Hepatocyte (in vitro differentiated cells): Measurements from ENCODE around the gene EIPR1. TPM values are rescaled to one million over a fixed set of nuclear protein-coding genes. Genes with fewer than 3 reads are reported as not detected.

Experiments
- DNase-seq: peaks from one replicate; pipeline ENCODE4 v3.0.0-alpha.2; 2016; ENCODE audit warnings: low spot score
- H2AFZ ChIP-seq: fragments of 200-600 bp; sonication (generic); 2 replicates; pipeline ENCODE4 v1.6.0; 2016; ENCODE audit warnings: antibody characterized with exemption, mild to moderate bottlenecking
- H3K27ac ChIP-seq: fragments of 200-600 bp; sonication (generic); 2 replicates; pipeline ENCODE4 v1.5.1; 2016; ENCODE audit warnings: mild to moderate bottlenecking
- H3K27me3 ChIP-seq: fragments of 200-600 bp; sonication (generic); 2 replicates; pipeline ENCODE4 v1.6.1; 2016
- H3K36me3 ChIP-seq: fragments of 200-600 bp; sonication (generic); replicated peaks from 2 replicates; pipeline ENCODE4 v1.5.1; 2016; ENCODE audit warnings: low read depth; ENCODE audit not compliant: insufficient read depth
- H3K4me1 ChIP-seq: fragments of 200-600 bp; sonication (generic); 2 replicates; pipeline ENCODE4 v1.5.1; 2016; ENCODE audit warnings: mild to moderate bottlenecking, moderate library complexity; ENCODE audit not compliant: insufficient read depth
- H3K4me2 ChIP-seq: fragments of 200-600 bp; sonication (generic); 2 replicates; pipeline ENCODE4 v1.6.0; 2016
- H3K4me3 ChIP-seq: fragments of 200-600 bp; sonication (generic); 2 replicates; pipeline ENCODE4 v1.5.1; 2016; ENCODE audit warnings: mild to moderate bottlenecking
- H3K79me2 ChIP-seq: fragments of 200-600 bp; sonication (generic); 2 replicates; pipeline ENCODE4 v1.6.0; 2017; ENCODE audit warnings: mild to moderate bottlenecking
- H3K9me2 ChIP-seq: fragments of 200-600 bp; sonication (generic); replicated peaks from 2 replicates; pipeline ENCODE4 v1.6.0; 2017; ENCODE audit warnings: mild to moderate bottlenecking; ENCODE audit not compliant: insufficient read depth
- H3K9me3 ChIP-seq: fragments of 200-600 bp; sonication (generic); 2 replicates; pipeline ENCODE4 v1.5.1; 2016; ENCODE audit warnings: low read depth, mild to moderate bottlenecking
- H4K20me1 ChIP-seq: fragments of 200-600 bp; sonication (generic); 2 replicates; pipeline ENCODE4 v1.6.0; 2016; ENCODE audit warnings: mild to moderate bottlenecking; ENCODE audit not compliant: insufficient read depth, poor library complexity, severe bottlenecking
- EZH2 ChIP-seq: fragments of 200-600 bp; sonication (generic); IDR thresholded peaks from 2 replicates; pipeline ENCODE4 v1.6.1; 2016; ENCODE audit warnings: antibody characterized with exemption, mild to moderate bottlenecking, borderline replicate concordance
- EZH2phosphoT487 ChIP-seq: fragments of 200-600 bp; sonication (generic); IDR thresholded peaks from one replicate; pipeline ENCODE4 v1.6.1; 2018; ENCODE audit warnings: antibody characterized with exemption, mild to moderate bottlenecking, low read depth, moderate library complexity; ENCODE audit not compliant: unreplicated experiment, severe bottlenecking
- WGBS: methylation state at CpG from one replicate; pipeline ENCODE4 v1.1.6; 2016; ENCODE audit warnings: low lambda C conversion rate; ENCODE audit errors: missing lambda C conversion rate; 5-methylcytosine and 5-hydroxymethylcytosine counted together
- polyA plus RNA-seq: library from polyadenylated mRNA; unstranded; fragments of >200 nt; fragmentation: Nextera tagmentation; extraction: Ambion mirVana; gene quantifications from 2 replicates; pipeline ENCODE4 v1.2.1, GENCODE V29; 2016
- total RNA-seq: library from RNA; depleted of rRNA; stranded (reverse); fragments of >200 nt; gene quantifications from 2 replicates; pipeline ENCODE4 v1.2.3, GENCODE V29; 2014
- TF ChIP-seq, protein P1 (sequence below): fragments of 200-600 bp; sonication (generic); IDR thresholded peaks from 2 replicates; pipeline ENCODE4 v1.5.1; 2016; ENCODE audit warnings: antibody characterized with exemption, mild to moderate bottlenecking; ENCODE audit not compliant: poor library complexity

EIPR1 gene
- total and polyA plus RNA-seq, 2 experiments from 2014 or later = 27.4 to 42.3 TPM

DNA sequence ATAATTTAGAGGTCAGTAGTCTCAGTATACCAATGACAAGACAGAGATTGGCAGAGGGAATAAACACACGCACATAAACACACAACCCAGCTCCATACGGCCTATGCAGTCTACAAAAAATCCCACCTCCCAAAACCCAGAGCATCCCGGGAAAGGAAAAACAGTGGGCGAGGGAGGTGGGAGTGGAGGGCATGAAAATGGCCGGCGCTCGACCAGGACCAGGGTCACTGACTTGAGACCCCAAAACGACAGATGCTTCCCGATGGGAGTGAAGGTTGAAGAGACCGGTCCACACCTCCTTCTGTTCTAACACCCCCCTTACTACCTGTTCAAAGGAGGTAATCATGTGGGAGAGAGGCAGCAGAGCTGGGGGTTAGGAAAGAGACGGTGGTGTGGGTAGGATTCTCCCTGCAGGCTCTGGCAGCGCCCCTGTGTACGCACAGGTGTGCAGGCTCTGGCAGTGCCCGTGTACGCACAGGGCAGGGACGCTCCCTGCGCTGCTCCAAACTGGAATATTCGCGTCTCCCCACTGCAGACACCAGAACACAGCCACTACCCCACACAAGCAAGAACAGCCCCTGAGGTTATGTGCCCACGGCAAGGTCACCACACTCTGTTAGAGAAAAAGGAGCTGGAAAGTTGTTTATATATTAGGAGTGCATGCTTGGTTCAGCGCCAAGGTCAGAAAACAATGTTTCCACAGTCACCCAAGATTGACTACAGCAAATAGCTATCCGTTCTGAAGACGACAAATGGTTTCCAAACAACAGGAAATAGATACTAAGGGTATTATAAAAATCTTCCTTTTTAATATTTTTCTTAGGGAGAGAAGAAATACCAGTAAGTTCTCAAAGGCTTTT is 67.9 kb downstream of the EIPR1 start:
- Histone ChIP-seq H4K20me1 (no peaks in the 10 kb centered on the region), H3K27ac (no peak overlapping the region), H3K27me3 (no peaks in the 10 kb centered on the region), H3K4me1 (no peaks in the 10 kb centered on the region), H2AFZ (no peak overlapping the region), H3K9me3 (no peaks in the 10 kb centered on the region), H3K36me3 (no peaks in the 10 kb centered on the region), H3K4me2 (no peak overlapping the region), H3K9me2 (no peaks in the 10 kb centered on the region), H3K79me2 (no peaks in the 10 kb centered on the region), H3K4me3 (no peak overlapping the region)
- TF ChIP-seq EZH2 = no peak
- TF ChIP-seq, protein P1, sequence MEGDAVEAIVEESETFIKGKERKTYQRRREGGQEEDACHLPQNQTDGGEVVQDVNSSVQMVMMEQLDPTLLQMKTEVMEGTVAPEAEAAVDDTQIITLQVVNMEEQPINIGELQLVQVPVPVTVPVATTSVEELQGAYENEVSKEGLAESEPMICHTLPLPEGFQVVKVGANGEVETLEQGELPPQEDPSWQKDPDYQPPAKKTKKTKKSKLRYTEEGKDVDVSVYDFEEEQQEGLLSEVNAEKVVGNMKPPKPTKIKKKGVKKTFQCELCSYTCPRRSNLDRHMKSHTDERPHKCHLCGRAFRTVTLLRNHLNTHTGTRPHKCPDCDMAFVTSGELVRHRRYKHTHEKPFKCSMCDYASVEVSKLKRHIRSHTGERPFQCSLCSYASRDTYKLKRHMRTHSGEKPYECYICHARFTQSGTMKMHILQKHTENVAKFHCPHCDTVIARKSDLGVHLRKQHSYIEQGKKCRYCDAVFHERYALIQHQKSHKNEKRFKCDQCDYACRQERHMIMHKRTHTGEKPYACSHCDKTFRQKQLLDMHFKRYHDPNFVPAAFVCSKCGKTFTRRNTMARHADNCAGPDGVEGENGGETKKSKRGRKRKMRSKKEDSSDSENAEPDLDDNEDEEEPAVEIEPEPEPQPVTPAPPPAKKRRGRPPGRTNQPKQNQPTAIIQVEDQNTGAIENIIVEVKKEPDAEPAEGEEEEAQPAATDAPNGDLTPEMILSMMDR = no peak
- no peak for DNase-seq
- WGBS = 96% methylated on average over 23 of the region's 23 CpGs

GRCh38 chr2:3307901-3308300 is 69.7 kb downstream of the EIPR1 start:
- Histone ChIP-seq H3K27ac (no peak overlapping the region), H3K9me3 (no peaks in the 10 kb centered on the region), H3K4me3 (no peak overlapping the region), H3K79me2 (no peaks in the 10 kb centered on the region), H4K20me1 (no peaks in the 10 kb centered on the region), H2AFZ (no peak overlapping the region), H3K36me3 (no peaks in the 10 kb centered on the region), H3K9me2 (no peaks in the 10 kb centered on the region), H3K27me3 (no peaks in the 10 kb centered on the region), H3K4me2 (no peak overlapping the region), H3K4me1 (peaks cover 5% of the 10 kb centered on the region)
- TF ChIP-seq, protein P1 = no peak
- no peak for TF ChIP-seq EZH2
- no peak for TF ChIP-seq EZH2phosphoT487
- WGBS = 92% methylated on average over 9 of the region's 9 CpGs
- DNase-seq = no peak

DNA sequence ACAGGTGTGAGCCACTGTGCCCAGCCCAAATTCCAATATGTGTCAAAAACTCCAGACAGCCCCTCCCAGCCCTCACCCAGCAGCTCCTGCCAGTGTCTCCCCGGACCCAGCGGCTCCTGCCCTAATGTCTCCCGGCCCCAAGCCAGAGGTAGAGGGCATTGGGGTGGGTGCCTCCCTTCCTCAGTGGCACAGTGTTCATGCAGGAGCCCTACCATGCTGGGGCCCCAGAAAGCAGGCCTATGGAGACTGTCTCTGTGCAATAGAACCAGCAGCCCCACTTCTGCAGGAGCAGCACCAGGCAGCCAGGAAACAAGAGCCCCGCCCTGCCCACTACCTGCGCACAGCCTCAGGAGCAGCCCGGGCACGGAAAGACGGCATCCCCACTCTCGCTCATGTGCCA is 70.4 kb downstream of the EIPR1 start:
- Histone ChIP-seq H3K27me3 (no peaks in the 10 kb centered on the region), H3K4me2 (no peak overlapping the region), H4K20me1 (no peaks in the 10 kb centered on the region), H3K27ac (no peak overlapping the region), H3K4me3 (no peak overlapping the region), H3K36me3 (no peaks in the 10 kb centered on the region), H2AFZ (no peak overlapping the region), H3K9me3 (no peaks in the 10 kb centered on the region), H3K4me1 (peaks cover 6% of the 10 kb centered on the region), H3K79me2 (no peaks in the 10 kb centered on the region), H3K9me2 (no peaks in the 10 kb centered on the region)
- TF ChIP-seq EZH2phosphoT487 (no peak), EZH2 (no peak)
- TF ChIP-seq, protein P1 = no peak
- DNase-seq = no peak
- WGBS = over 99% methylated on average over 9 of the region's 9 CpGs
